Effector CD8-positive, alpha-beta T cell (primary cell): Measurements from ENCODE around the gene TRABD2A.

Experiments used
- DNase-seq: peaks from one replicate; lab custom pipeline; 2025; lab: John Stamatoyannopoulos, UW

The TRABD2A gene

GRCh38 chr2:84816426-84817026 lies 64.4 kb downstream of the TRABD2A start:
- DNase-seq = no peak

DNA sequence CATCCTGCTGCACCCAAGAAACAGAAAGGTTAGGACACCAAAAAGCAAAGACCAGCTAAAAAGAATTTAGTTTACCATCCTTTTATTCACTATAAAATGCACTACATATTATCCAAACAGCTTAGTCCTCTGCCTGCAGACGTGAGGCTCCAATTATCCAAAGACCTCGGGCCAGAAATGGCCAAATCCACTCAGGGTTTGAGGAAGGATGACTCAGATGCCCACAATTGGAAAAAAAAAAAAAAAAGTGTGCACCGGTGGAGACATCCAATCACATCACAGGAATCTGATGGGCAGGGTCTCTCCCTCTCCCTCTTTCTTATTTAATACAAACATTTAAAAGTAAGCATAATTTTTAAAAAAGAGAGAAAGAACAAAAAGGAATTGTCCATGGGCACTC lies 65.7 kb downstream of the TRABD2A start:
- DNase-seq = no peak

DNA sequence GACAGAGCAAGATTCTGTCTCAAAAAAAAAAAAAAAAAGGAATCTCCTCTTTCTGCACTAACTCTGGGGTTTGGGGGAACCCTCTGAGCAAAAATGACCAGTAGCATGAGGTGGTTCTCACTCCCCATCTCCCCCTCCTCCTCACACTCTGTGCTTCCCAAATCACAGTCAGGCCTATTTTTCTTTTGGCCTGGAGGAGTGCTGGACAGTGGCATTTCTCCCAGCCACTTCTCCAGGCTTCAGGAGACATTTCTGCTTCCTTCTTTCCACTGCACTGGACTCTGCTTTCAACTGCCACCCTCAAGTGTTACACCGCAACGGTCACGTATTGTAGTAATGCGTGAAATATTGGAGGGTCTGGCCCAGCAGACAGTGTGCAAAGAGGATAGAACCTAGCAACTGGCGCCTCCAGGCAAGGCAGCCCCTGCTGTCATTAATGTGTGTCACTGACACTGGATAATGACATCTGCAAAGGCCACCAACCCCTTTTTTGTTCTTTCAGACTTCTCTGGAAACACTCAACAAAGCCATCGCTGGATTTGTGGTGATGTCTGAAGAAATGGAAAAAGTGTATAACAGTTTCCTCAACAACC lies 68.9 kb downstream of the TRABD2A start:
- DNase-seq = no peak

GRCh38 chr2:84808279-84808678 lies 72.6 kb downstream of the TRABD2A start:
- DNase-seq = no peak

DNA sequence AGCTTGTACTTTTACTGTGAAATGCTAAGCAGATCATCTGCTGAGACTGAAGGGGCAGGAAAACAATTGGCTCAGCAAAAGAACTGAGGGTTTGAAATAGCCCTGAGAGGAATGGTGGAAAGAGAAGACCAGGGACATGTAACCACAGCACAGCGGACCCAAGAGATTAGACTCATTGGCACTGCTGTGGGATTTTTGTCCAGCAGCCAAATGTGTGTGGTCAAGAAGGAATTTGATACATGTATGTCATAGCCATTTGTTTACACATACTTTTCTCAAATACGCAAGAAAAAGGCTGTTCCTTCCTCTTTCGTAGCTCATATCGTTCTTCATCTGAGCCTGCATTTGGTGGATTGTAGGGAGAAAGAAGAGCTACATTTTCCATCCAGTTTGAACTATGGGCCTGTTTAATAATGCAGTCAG lies 73.8 kb downstream of the TRABD2A start:
- DNase-seq = no peak

DNA sequence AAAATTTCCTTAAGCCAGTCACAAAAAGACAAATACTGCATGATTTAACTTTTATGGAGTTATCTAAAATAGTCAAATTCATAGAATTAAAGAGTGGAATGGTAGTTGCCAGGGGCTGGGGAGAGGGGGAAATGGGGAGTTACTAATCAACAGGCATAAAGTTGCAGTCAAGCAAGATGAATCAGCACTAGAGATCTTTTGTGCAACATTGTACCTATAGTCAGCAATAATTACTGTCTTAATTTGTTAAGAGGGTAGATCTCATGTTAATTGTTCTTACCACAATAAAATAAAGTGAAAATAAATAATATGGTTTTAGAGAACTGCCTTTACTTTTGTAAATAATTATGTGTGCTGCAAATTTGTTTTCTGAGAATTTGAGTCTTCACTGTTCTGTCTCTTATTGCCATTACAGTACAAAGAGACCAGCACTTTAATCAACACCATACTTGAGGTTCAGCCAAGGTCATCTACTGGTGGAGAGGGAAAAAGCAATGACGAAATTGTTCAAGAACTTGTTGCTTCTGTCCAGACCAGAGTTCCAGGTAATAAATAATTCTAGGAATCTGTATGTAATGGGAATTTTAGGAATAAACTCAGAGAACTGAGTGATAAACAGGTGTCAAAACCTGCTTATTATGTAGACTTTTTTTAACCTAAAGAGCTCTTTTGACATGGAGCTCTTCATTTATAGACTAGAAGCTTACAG lies 75.5 kb downstream of the TRABD2A start:
- no peak for DNase-seq

GRCh38 chr2:84801811-84802210 lies 79.1 kb downstream of the TRABD2A start:
- no peak for DNase-seq

- no peak for DNase-seq
These were observed 80.6 kb downstream of the TRABD2A start for GRCh38 chr2:84800194-84800805.

- no peak for DNase-seq
These were observed 81.1 kb downstream of the TRABD2A start for GRCh38 chr2:84799772-84800171.

DNA sequence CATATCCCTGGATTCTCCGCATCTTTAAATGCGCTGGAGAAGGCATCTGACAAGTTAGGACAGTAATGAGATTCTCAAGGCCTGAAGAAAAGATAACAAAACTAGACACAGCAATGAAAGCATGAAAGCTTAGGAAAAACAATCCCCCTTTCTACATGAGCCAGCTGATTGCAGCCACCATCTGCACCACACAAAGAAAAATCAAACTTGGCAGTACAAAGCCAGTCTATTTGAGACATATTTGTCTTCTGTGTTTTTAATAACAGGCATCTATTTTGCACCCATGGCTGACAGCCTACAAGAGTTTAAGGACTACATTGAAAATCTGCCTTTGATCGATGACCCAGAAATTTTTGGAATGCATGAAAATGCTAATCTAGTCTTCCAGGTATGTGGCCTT lies 83.6 kb downstream of the TRABD2A start:
- DNase-seq = no peak

DNA sequence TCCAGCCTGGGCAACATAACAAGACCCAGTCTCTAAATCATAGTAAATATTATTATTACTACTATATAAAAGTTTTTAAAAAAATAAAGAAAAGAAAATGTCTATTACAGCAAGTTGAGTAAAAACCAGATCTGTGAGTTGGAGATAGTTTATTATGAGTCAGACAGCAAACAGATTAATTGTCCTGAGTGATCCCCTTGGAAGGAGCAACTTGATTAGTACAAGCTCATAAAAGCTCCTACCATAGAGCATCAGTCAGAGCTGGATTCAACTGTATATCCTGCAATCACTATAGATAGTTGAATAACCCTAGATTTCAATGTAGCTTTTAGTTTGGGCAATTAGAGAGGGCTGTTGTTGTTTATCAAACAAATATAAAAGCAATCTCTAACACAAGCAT lies 84.1 kb downstream of the TRABD2A start:
- no peak for DNase-seq

- DNase-seq = no peak
These were observed 87.2 kb downstream of the TRABD2A start for GRCh38 chr2:84793641-84794040.

DNA sequence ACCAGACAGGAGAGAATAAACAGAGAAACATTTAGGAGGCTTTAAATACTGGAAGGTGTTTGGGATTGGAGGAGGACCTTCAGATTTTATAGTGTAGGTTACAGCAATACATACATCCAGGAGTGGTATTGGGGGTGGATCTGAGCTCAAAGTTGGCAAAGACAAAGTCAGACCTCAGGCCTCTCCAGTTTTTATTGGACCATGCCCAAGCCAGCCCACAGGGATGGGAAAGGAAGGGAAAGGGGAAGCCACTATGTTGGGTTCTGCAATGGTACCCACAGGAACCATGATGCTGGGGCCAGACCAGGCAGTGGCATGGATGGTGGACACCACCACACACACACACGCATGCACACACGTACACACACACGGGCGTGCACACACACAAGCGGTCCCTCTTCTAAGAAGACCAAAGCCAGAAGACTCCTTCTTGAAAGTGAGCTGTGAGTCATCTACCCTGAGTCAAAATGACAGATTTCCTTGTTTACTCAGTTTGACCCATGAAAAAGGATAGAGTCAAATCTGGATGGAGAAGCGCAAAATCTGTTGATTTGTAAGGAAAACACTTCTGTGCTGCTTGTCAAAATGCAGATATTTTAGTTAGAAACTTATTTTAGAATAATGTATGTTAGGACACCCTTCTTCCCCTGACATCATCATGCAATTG lies 87.9 kb downstream of the TRABD2A start:
- DNase-seq = no peak

DNA sequence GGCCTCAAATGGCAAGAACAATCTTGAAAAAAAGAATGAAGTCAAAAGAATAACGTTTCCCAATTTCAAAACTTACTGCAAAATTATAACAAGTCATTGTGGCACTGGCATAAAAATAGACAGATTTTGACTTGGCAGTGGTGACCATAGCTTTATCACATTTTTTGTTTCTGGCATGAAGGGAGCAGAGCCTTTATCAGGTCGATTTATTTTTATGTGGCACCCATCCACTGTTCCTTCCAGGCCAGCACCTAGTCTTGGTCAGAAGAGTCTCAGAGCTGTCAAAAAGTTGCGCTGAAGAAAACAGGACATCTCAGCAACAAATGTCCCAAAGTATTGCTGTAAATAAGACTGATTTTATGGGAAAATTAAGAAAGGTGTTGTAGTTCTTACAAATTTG lies 92.4 kb downstream of the TRABD2A start:
- DNase-seq = no peak

- DNase-seq = no peak
These were observed 92.9 kb downstream of the TRABD2A start for GRCh38 chr2:84788027-84788426.

GRCh38 chr2:84786601-84787000 lies 94.3 kb downstream of the TRABD2A start:
- DNase-seq = no peak

DNA sequence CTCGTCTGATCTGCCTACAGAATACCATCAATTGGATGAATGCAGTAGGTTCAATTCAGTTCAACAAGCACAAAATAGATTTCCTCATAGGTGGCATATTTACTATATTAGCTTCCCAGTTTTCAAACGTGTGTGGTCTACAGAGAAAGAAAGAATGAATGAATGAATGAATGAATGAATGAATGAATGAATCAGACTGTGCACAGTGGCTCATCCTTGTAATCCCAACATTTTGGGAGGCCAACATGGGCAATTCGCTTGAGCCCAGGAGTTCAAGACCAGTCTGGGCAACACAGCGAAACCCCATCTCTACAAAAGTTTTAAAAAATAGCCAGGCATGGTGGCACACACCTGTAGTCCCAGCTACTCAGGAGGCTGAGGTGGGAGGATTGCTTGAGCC lies 94.9 kb downstream of the TRABD2A start:
- no peak for DNase-seq

- DNase-seq = no peak
These were observed 98.0 kb downstream of the TRABD2A start for GRCh38 chr2:84782717-84783442.

- DNase-seq = no peak
These were observed 98.8 kb downstream of the TRABD2A start for GRCh38 chr2:84781942-84782716.

GRCh38 chr2:84779781-84780180 lies 101.1 kb downstream of the TRABD2A start:
- no peak for DNase-seq
